ENCODE measurements around the gene REEP1.

DNA sequence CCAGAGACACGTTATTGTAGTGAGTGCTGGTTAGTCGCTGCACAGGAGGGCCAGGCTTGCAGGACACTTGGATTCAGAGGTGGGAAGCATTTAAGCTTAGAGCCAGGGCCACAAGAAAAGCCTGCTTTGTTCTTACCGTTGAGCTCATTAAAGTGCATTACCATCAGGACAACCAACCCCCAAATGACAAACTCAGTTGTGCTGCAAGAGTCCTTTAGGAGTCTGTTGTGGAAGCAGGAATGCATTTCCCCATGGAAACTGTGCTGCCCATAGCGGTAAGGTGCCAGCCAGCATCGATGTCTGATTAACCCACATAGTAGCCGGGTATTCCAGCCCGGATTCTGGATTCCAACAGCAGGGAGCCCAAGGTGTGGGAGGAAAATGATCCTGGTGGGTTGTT lies 23.4 kb upstream of the REEP1 start:
- TF ChIP-seq, protein P1, sequence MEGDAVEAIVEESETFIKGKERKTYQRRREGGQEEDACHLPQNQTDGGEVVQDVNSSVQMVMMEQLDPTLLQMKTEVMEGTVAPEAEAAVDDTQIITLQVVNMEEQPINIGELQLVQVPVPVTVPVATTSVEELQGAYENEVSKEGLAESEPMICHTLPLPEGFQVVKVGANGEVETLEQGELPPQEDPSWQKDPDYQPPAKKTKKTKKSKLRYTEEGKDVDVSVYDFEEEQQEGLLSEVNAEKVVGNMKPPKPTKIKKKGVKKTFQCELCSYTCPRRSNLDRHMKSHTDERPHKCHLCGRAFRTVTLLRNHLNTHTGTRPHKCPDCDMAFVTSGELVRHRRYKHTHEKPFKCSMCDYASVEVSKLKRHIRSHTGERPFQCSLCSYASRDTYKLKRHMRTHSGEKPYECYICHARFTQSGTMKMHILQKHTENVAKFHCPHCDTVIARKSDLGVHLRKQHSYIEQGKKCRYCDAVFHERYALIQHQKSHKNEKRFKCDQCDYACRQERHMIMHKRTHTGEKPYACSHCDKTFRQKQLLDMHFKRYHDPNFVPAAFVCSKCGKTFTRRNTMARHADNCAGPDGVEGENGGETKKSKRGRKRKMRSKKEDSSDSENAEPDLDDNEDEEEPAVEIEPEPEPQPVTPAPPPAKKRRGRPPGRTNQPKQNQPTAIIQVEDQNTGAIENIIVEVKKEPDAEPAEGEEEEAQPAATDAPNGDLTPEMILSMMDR (IDR thresholded peaks at IDR 0.05) = no peak
- TF ChIP-seq POLR2A (IDR thresholded peaks at IDR 0.05) = no peak
